Measurements from ENCODE around the gene MMEL1.

Gene MMEL1

GRCh38 chr1:2642560-2643413 lies 10.0 kb upstream of the MMEL1 start:
- DNase-seq (ENCODE audit: low spot score): peak; percentile 100

- no peak for DNase-seq (ENCODE audit: low spot score)
These were observed 9.3 kb upstream of the MMEL1 start for GRCh38 chr1:2642131-2642559.

- DNase-seq (ENCODE audit: low spot score): no peak
These were observed 8.7 kb upstream of the MMEL1 start for GRCh38 chr1:2641381-2642130.

- no peak for DNase-seq (ENCODE audit: low spot score)
These were observed 7.8 kb upstream of the MMEL1 start for GRCh38 chr1:2640626-2641025.

- no peak for DNase-seq (ENCODE audit: low spot score)
These were observed 7.0 kb upstream of the MMEL1 start for GRCh38 chr1:2639607-2640521.

- no peak for DNase-seq (ENCODE audit: low spot score)
These were observed 6.4 kb upstream of the MMEL1 start for GRCh38 chr1:2639203-2639602.

- DNase-seq (ENCODE audit: low spot score): no peak
These were observed 5.8 kb upstream of the MMEL1 start for GRCh38 chr1:2638466-2639115.

GRCh38 chr1:2637442-2638145 lies 4.8 kb upstream of the MMEL1 start:
- no peak for DNase-seq (ENCODE audit: low spot score)

- no peak for DNase-seq (ENCODE audit: low spot score)
These were observed 3.9 kb upstream of the MMEL1 start for GRCh38 chr1:2636733-2637132.

- no peak for DNase-seq (ENCODE audit: low spot score)
These were observed 2.7 kb upstream of the MMEL1 start for GRCh38 chr1:2635361-2636010.

- no peak for DNase-seq (ENCODE audit: low spot score)
These were observed 1.2 kb upstream of the MMEL1 start for GRCh38 chr1:2633936-2634491.

GRCh38 chr1:2633366-2633935 lies 635 bp upstream of the MMEL1 start:
- DNase-seq (ENCODE audit: low spot score): no peak

- DNase-seq (ENCODE audit: low spot score): no peak
These were observed 775 bp downstream of the MMEL1 start for GRCh38 chr1:2632051-2632430.

- no peak for DNase-seq (ENCODE audit: low spot score)
These were observed 1.4 kb downstream of the MMEL1 start for GRCh38 chr1:2631136-2632050.

- DNase-seq (ENCODE audit: low spot score): no peak
These were observed 2.2 kb downstream of the MMEL1 start for GRCh38 chr1:2630498-2631135.

GRCh38 chr1:2629627-2630497 lies 3.0 kb downstream of the MMEL1 start:
- DNase-seq (ENCODE audit: low spot score): no peak

- no peak for DNase-seq (ENCODE audit: low spot score)
These were observed 3.7 kb downstream of the MMEL1 start for GRCh38 chr1:2628933-2629626.
